WTC11 (cell line): ENCODE measurements around the gene PSMD13. TPM values are rescaled to one million over a fixed set of nuclear protein-coding genes. Genes with fewer than 3 reads are reported as not detected.

Experiments used
- ATAC-seq: fragments of 200-7000 bp; cut with Tn5 transposase; 2 replicates; pipeline ENCODE4 v1.10.0; 2021; ENCODE audit warnings: mild to moderate bottlenecking, moderate library complexity
- CTCF ChIA-PET: fragments of 300-600 bp; sonication (Branson Sonifier 250); formaldehyde crosslinking; loops from one replicate; lab custom pipeline; 2021; ENCODE audit warnings: antibody characterized with exemption; lab: Charles Lee
- POLR2A ChIA-PET: fragments of 350-600 bp; sonication (Branson Sonifier 250); formaldehyde crosslinking; loops from one replicate; lab custom pipeline; 2021; ENCODE audit warnings: antibody characterized with exemption; lab: Charles Lee
- DNase-seq: peaks from one replicate; pipeline ENCODE4 v3.0.0; 2021; ENCODE audit warnings: low spot score
- H3K27ac Mint-ChIP-seq: 2 replicates; pipeline ENCODE4 v1.8.0; 2021; ENCODE audit warnings: mixed read lengths
- H3K27me3 Mint-ChIP-seq: 2 replicates; pipeline ENCODE4 v1.8.0; 2021; ENCODE audit warnings: low read depth, mild to moderate bottlenecking, moderate library complexity, mixed read lengths
- H3K36me3 Mint-ChIP-seq: 2 replicates; pipeline ENCODE4 v1.8.0; 2021; ENCODE audit warnings: mixed read lengths
- H3K4me1 Mint-ChIP-seq: 2 replicates; pipeline ENCODE4 v1.8.0; 2022; ENCODE audit warnings: mixed read lengths
- H3K4me3 Mint-ChIP-seq: 2 replicates; pipeline ENCODE4 v1.8.0; 2021; ENCODE audit warnings: mild to moderate bottlenecking, moderate library complexity, mixed read lengths
- H3K9me3 Mint-ChIP-seq: 2 replicates; pipeline ENCODE4 v1.8.0; 2021; ENCODE audit warnings: mixed read lengths
- CREB1 ChIP-seq: sonication (generic); formaldehyde crosslinking; IDR thresholded peaks from 2 replicates; pipeline ENCODE4 v1.8.0; 2023; ENCODE audit warnings: mild to moderate bottlenecking, missing genetic modification reagents
- ERG ChIP-seq: fragments of 250-450 bp; sonication (Bioruptor Pico); IDR thresholded peaks from 2 replicates; pipeline ENCODE4 v1.8.0; 2021; ENCODE audit warnings: mild to moderate bottlenecking
- ETV6 ChIP-seq: sonication (generic); formaldehyde crosslinking; IDR thresholded peaks from 2 replicates; pipeline ENCODE4 v1.8.1; 2022; ENCODE audit warnings: mild to moderate bottlenecking, missing genetic modification reagents
- FOXJ3 ChIP-seq: sonication (generic); formaldehyde crosslinking; IDR thresholded peaks from 2 replicates; pipeline ENCODE4 v1.9.0; 2021; ENCODE audit warnings: missing genetic modification reagents, mild to moderate bottlenecking, borderline replicate concordance
- FOXP1 ChIP-seq: sonication (generic); formaldehyde crosslinking; IDR thresholded peaks from 2 replicates; pipeline ENCODE4 v1.8.0; 2022; ENCODE audit warnings: missing genetic modification reagents, mild to moderate bottlenecking, moderate library complexity, borderline replicate concordance
- HMGA2 ChIP-seq: fragments of 250-450 bp; sonication (Bioruptor Pico); IDR thresholded peaks from 2 replicates; pipeline ENCODE4 v1.4.0; 2021; ENCODE audit warnings: mild to moderate bottlenecking, moderate library complexity
- JAZF1 ChIP-seq: fragments of 250-450 bp; sonication (Bioruptor Pico); IDR thresholded peaks from 2 replicates; pipeline ENCODE4 v1.9.0; 2021; ENCODE audit warnings: moderate library complexity, mild to moderate bottlenecking, inconsistent platforms
- JUN ChIP-seq: sonication (generic); formaldehyde crosslinking; IDR thresholded peaks from 2 replicates; pipeline ENCODE4 v1.8.0; 2023; ENCODE audit warnings: mild to moderate bottlenecking, missing genetic modification reagents
- MAX ChIP-seq: sonication (generic); formaldehyde crosslinking; IDR thresholded peaks from 2 replicates; pipeline ENCODE4 v1.8.0; 2022; ENCODE audit warnings: mild to moderate bottlenecking, missing genetic modification reagents
- MYBL2 ChIP-seq: sonication (generic); formaldehyde crosslinking; IDR thresholded peaks from 2 replicates; pipeline ENCODE4 v1.8.1; 2023; ENCODE audit warnings: mild to moderate bottlenecking, moderate library complexity, missing genetic modification reagents
- NFATC4 ChIP-seq: fragments of 250-450 bp; sonication (Bioruptor Pico); IDR thresholded peaks from 2 replicates; pipeline ENCODE4 v1.9.0; 2021; ENCODE audit warnings: mild to moderate bottlenecking
- OVOL2 ChIP-seq: fragments of 250-450 bp; sonication (Bioruptor Pico); IDR thresholded peaks from 2 replicates; pipeline ENCODE4 v1.9.0; 2021; ENCODE audit warnings: mild to moderate bottlenecking, borderline replicate concordance
- RORB ChIP-seq: fragments of 250-450 bp; sonication (Bioruptor Pico); IDR thresholded peaks from 2 replicates; pipeline ENCODE4 v1.9.0; 2021; ENCODE audit warnings: mild to moderate bottlenecking
- SMAD4 ChIP-seq: sonication (generic); formaldehyde crosslinking; IDR thresholded peaks from 2 replicates; pipeline ENCODE4 v1.8.0; 2022; ENCODE audit warnings: mild to moderate bottlenecking, missing genetic modification reagents
- SP1 ChIP-seq: sonication (generic); formaldehyde crosslinking; conservative IDR thresholded peaks from 2 replicates; pipeline ENCODE4 v1.8.1; 2022; ENCODE audit warnings: missing genetic modification reagents
- TCF7 ChIP-seq: sonication (generic); formaldehyde crosslinking; IDR thresholded peaks from 2 replicates; pipeline ENCODE4 v1.8.0; 2022; ENCODE audit warnings: mild to moderate bottlenecking, low read depth, missing genetic modification reagents, moderate library complexity
- TEAD1 ChIP-seq: sonication (generic); formaldehyde crosslinking; IDR thresholded peaks from 2 replicates; pipeline ENCODE4 v1.8.0; 2022; ENCODE audit warnings: mild to moderate bottlenecking, missing genetic modification reagents
- USF2 ChIP-seq: sonication (generic); formaldehyde crosslinking; IDR thresholded peaks from 2 replicates; pipeline ENCODE4 v1.8.1; 2023; ENCODE audit warnings: mild to moderate bottlenecking, missing genetic modification reagents, moderate library complexity
- ZMAT4 ChIP-seq: fragments of 250-450 bp; sonication (Bioruptor Pico); IDR thresholded peaks from 2 replicates; pipeline ENCODE4 v1.9.0; 2021; ENCODE audit warnings: mild to moderate bottlenecking
- ZNF121 ChIP-seq: sonication (generic); formaldehyde crosslinking; IDR thresholded peaks from 2 replicates; pipeline ENCODE4 v1.8.0; 2023; ENCODE audit warnings: missing genetic modification reagents
- ZNF138 ChIP-seq: sonication (generic); formaldehyde crosslinking; conservative IDR thresholded peaks from 2 replicates; pipeline ENCODE4 v1.8.1; 2022; ENCODE audit warnings: mild to moderate bottlenecking, moderate library complexity, missing genetic modification reagents
- ZNF416 ChIP-seq: fragments of 250-450 bp; sonication (Bioruptor Pico); IDR thresholded peaks from 2 replicates; pipeline ENCODE4 v1.9.0; 2021; ENCODE audit warnings: mild to moderate bottlenecking, inconsistent platforms
- ZNF425 ChIP-seq: fragments of 250-450 bp; sonication (Bioruptor Pico); conservative IDR thresholded peaks from 2 replicates; pipeline ENCODE4 v1.9.0; 2021; ENCODE audit warnings: mild to moderate bottlenecking
- total RNA-seq: library from RNA; stranded (reverse); gene quantifications from 3 replicates; pipeline ENCODE4 v1.2.3, GENCODE V29; 2021

The PSMD13 gene
- total RNA-seq, 1 experiment from 2014 or later = 148 TPM

- TF ChIP-seq HMGA2 (CRISPR knock-in tag) (no peak), JAZF1 (CRISPR knock-in tag) (no peak)
Observed at GRCh38 chr11:297051-297585, 60.3 kb downstream of the PSMD13 start (continued).

- H3K27ac Mint-ChIP-seq = peak overlapping the region; percentile 96
- ChIA-PET CTCF (interaction anchor here (1.0 kb wide), 2 partner anchors 19 to 58 kb away, joined by 3 read pairs; no protein-coding TSS in a partner anchor), POLR2A (interaction anchor here (0.5 to 1.4 kb wide), 2 partner anchors 17 to 71 kb away, joined by 3 to 4 read pairs; no protein-coding TSS in a partner anchor)
- peaks cover 6% of the 10 kb centered on the region; the same call in 1 of the 2 replicates for H3K36me3 Mint-ChIP-seq
- H3K4me3 Mint-ChIP-seq = no peak overlapping the region
- no peaks in the 10 kb centered on the region for H3K27me3 Mint-ChIP-seq
- H3K4me1 Mint-ChIP-seq = peaks cover 33% of the 10 kb centered on the region
- ATAC-seq = peak; percentile 7; the same call in 1 of the 2 replicates
- H3K9me3 Mint-ChIP-seq = no peaks in the 10 kb centered on the region
- DNase-seq = peak; percentile 21
- TF ChIP-seq FOXJ3 (CRISPR knock-in tag) (no peak), ZNF425 (CRISPR knock-in tag) (no peak), SP1 (CRISPR knock-in tag) (no peak), ETV6 (CRISPR knock-in tag) (no peak), TEAD1 (no peak), SMAD4 (CRISPR knock-in tag) (no peak), TCF7 (CRISPR knock-in tag) (no peak), MAX (CRISPR knock-in tag) (no peak), USF2 (CRISPR knock-in tag) (no peak), RORB (CRISPR knock-in tag) (no peak), ZNF121 (CRISPR knock-in tag) (no peak), JAZF1 (CRISPR knock-in tag) (no peak), ZNF416 (no peak), NFATC4 (CRISPR knock-in tag) (no peak), ZMAT4 (no peak), CREB1 (CRISPR knock-in tag) (no peak)
Observed at GRCh38 chr11:297586-298405, 61.0 kb downstream of the PSMD13 start.

- Mint-ChIP-seq H3K36me3 (peaks cover 4% of the 10 kb centered on the region; the same call in 1 of the 2 replicates), H3K27me3 (no peaks in the 10 kb centered on the region), H3K9me3 (no peaks in the 10 kb centered on the region), H3K4me1 (peaks cover 41% of the 10 kb centered on the region), H3K4me3 (no peak overlapping the region), H3K27ac (no peak overlapping the region)
- POLR2A ChIA-PET = interaction anchor here (0.5 to 1.4 kb wide), 5 partner anchors 16 to 118 kb away, joined by 3 to 4 read pairs (median 3); no protein-coding TSS in a partner anchor
- no peak for TF ChIP-seq TCF7 (CRISPR knock-in tag)
- no peak for TF ChIP-seq FOXP1 (CRISPR knock-in tag)
- peak; percentile 50; the same call in 1 of the 2 replicates for TF ChIP-seq ZMAT4
- TF ChIP-seq ZNF138 (CRISPR knock-in tag) = no peak
- no peak for TF ChIP-seq OVOL2 (CRISPR knock-in tag)
- 0 out of 2 replicates have a peak, but pooled peaks have one; percentile 45 for TF ChIP-seq SP1 (CRISPR knock-in tag)
- no peak for TF ChIP-seq MYBL2
- peak; percentile 13; the same call in 1 of the 2 replicates for TF ChIP-seq ERG (CRISPR knock-in tag)
- no peak for TF ChIP-seq JUN (CRISPR knock-in tag)
- CTCF ChIA-PET = interaction anchor here (1.0 kb wide), 2 partner anchors 19 to 57 kb away, joined by 3 read pairs; no protein-coding TSS in a partner anchor
- peak; percentile 24 for DNase-seq
- ATAC-seq = no peak
Observed at GRCh38 chr11:298406-299065, 61.8 kb downstream of the PSMD13 start.
